ENCODE results near the gene NUBP2.
A peak's percentile ranks its signal among the peaks of the same experiment; 100 is the strongest.
"Not testable (repeated sequence)": the region's sequence is repeated elsewhere in the genome, so short reads cannot be mapped to it uniquely, and the experiment has no call there.

The NUBP2 gene

GRCh38 chr16:1787322-1788094, 4.7 kb downstream of the NUBP2 start:
- no peak for DNase-seq

- DNase-seq, result no peak
These were observed 5.4 kb downstream of the NUBP2 start for GRCh38 chr16:1788095-1788707.

GRCh38 chr16:1788708-1789100, 5.9 kb downstream of the NUBP2 start:
- no peak for DNase-seq

GRCh38 chr16:1789643-1790045, 6.9 kb downstream of the NUBP2 start:
- no peak for DNase-seq

- DNase-seq, result no peak
These were observed 7.5 kb downstream of the NUBP2 start for GRCh38 chr16:1790261-1790610.

- DNase-seq, result no peak
These were observed 8.0 kb downstream of the NUBP2 start for GRCh38 chr16:1790611-1791255.

GRCh38 chr16:1791256-1791942, 8.6 kb downstream of the NUBP2 start:
- DNase-seq, result peak; percentile 9

GRCh38 chr16:1791943-1792812, 9.4 kb downstream of the NUBP2 start:
- DNase-seq, result peak; percentile 9

- DNase-seq, result no peak
These were observed 10.2 kb downstream of the NUBP2 start for GRCh38 chr16:1792836-1793577.

- DNase-seq, result no peak
These were observed 10.9 kb downstream of the NUBP2 start, which contains the start of gene IGFALS for GRCh38 chr16:1793578-1794220. Gene IGFALS, minus strand, starts transcription at chr16:1793705. Its CDS starts 53 bp downstream, at chr16:1793652.

GRCh38 chr16:1794221-1794871, 11.6 kb downstream of the NUBP2 start:
- DNase-seq, result peak; percentile 9

GRCh38 chr16:1794908-1795666, 12.3 kb downstream of the NUBP2 start:
- no peak for DNase-seq

- DNase-seq, result not testable (repeated sequence)
These were observed 16.5 kb downstream of the NUBP2 start for GRCh38 chr16:1799263-1799662.

- DNase-seq, result no peak
These were observed 17.9 kb downstream of the NUBP2 start for GRCh38 chr16:1800701-1801100.

- no peak for DNase-seq
These were observed 24.9 kb downstream of the NUBP2 start for GRCh38 chr16:1807626-1808025.

- DNase-seq, result no peak
These were observed 25.9 kb downstream of the NUBP2 start for GRCh38 chr16:1808691-1809090.

- DNase-seq, result no peak
These were observed 26.6 kb downstream of the NUBP2 start for GRCh38 chr16:1809281-1809801.

- no peak for DNase-seq
These were observed 27.3 kb downstream of the NUBP2 start for GRCh38 chr16:1810106-1810505.

- DNase-seq, result no peak
These were observed 27.8 kb downstream of the NUBP2 start for GRCh38 chr16:1810536-1810935.

- DNase-seq, result peak; percentile 59
These were observed 30.0 kb downstream of the NUBP2 start for GRCh38 chr16:1812732-1813163.

Measured in activated naive CD4-positive, alpha-beta T cell treated with anti-CD3 and anti-CD28 coated beads, Interleukin-2, amount 50 U/mL, for 16 hours (primary cell).